Measurements from ENCODE around the gene CCDC27. TPM values are rescaled to one million over a fixed set of nuclear protein-coding genes. Genes with fewer than 3 reads are reported as not detected.

The CCDC27 gene
- total and polyA plus RNA-seq, 2 of the 8 experiments (the other 6 are each of a cell fraction or from before 2014, with no cell fraction given), result 0.15 TPM; not detected in 1

GRCh38 chr1:3729594-3730542, 22.4 kb upstream of the CCDC27 start:
- no peaks in the 10 kb centered on the region for H3K79me1 ChIP-seq (ENCODE audit: low read depth, low read length)
- H2BK5ac ChIP-seq (ENCODE audit: low read depth, low read length), result no peak overlapping the region
- H4K8ac ChIP-seq (ENCODE audit: extremely low read depth, insufficient read depth, low read length), result no peak overlapping the region
- H2BK12ac ChIP-seq (ENCODE audit: low read depth, low read length), result no peak overlapping the region
- no peak overlapping the region for H3K56ac ChIP-seq (replicated peaks; ENCODE audit: insufficient read length, low read depth, low read length)
- no peak overlapping the region for H4K5ac ChIP-seq (ENCODE audit: insufficient read length, low read depth, low read length)
- H3K9me3 ChIP-seq (ENCODE audit: insufficient read depth in 2 of 2, low read depth in 1 of 2, low read length in 1 of 2), result no peaks in the 10 kb centered on the region
- WGBS, 2 experiments (ENCODE audit: extremely low coverage in 1 of 2, insufficient coverage in 1 of 2, insufficient read length in 1 of 2, insufficient replicate concordance in 2 of 2, low coverage in 1 of 2, low lambda C conversion rate in 2 of 2, missing lambda C conversion rate in 1 of 2), result 85% methylated on average over 27 of the region's 32 CpGs; no CpG with 5 or more reads in 1 of the 2 experiments
- H2AK5ac ChIP-seq (ENCODE audit: low read depth, low read length), result no peak overlapping the region
- no peak overlapping the region; the same call in 1 of the 2 replicates for H3K18ac ChIP-seq (ENCODE audit: extremely low read depth, low read length)
- no peak overlapping the region for H3K9ac ChIP-seq (replicated peaks in 1 of 4; ENCODE audit: extremely low read depth in 1 of 4, low read depth in 3 of 4, low read length in 3 of 4)
- peaks cover 0 to 19% (median 13%) of the 10 kb centered on the region in 4 experiments; a peak in 5 of 7 replicates for H3K4me1 ChIP-seq (replicated peaks in 1 of 4; ENCODE audit: control insufficient read depth in 3 of 4, insufficient read depth in 4 of 4, low read length in 3 of 4)
- no peak overlapping the region for H2BK120ac ChIP-seq (replicated peaks; ENCODE audit: low read depth, low read length)
- H3K36me3 ChIP-seq (ENCODE audit: control insufficient read depth in 2 of 4, insufficient read depth in 4 of 4, low read length in 3 of 4), result no peaks in the 10 kb centered on the region
- FAIRE-seq (no peak), DNase-seq (ENCODE audit: low read depth in 1 of 2, low spot score in 2 of 2) (no peak)
- H4K20me1 ChIP-seq (replicated peaks in 1 of 2; ENCODE audit: control insufficient read depth in 1 of 2, insufficient read depth in 2 of 2, low read length in 2 of 2), result peaks cover 0 to 7% of the 10 kb centered on the region in 2 experiments
- no peak overlapping the region for H3K23ac ChIP-seq (ENCODE audit: insufficient read length)
- H3K4ac ChIP-seq (replicated peaks; ENCODE audit: insufficient read length, low read depth, low read length), result no peak overlapping the region
- H3K4me2 ChIP-seq (ENCODE audit: insufficient read depth in 1 of 2, low read depth in 2 of 2, low read length in 2 of 2), result no peak overlapping the region
- POLR2A ChIA-PET (ENCODE audit: partially characterized antibody), result no interaction called here
- H3K23me2 ChIP-seq (ENCODE audit: low read depth, low read length), result peaks cover 15% of the 10 kb centered on the region; the same call in 1 of the 2 replicates
- no peaks in the 10 kb centered on the region for H3K79me2 ChIP-seq (ENCODE audit: control insufficient read depth in 1 of 2, insufficient read depth in 2 of 2, low read length in 2 of 2)
- no peaks in the 10 kb centered on the region; a peak in 3 of 7 replicates for H3K27me3 ChIP-seq (replicated peaks in 1 of 4; ENCODE audit: control insufficient read depth in 3 of 4, extremely low read depth in 1 of 4, insufficient read depth in 3 of 4, low read length in 3 of 4)
- no peak overlapping the region for H2BK20ac ChIP-seq (ENCODE audit: low read length)
- H2AFZ ChIP-seq (ENCODE audit: low read length), result no peak overlapping the region
- H3K27ac ChIP-seq (ENCODE audit: low read depth, low read length), result no peak overlapping the region
- H2BK15ac ChIP-seq (ENCODE audit: low read length), result no peak overlapping the region
- H4K91ac ChIP-seq (replicated peaks; ENCODE audit: insufficient read length, low read length), result no peak overlapping the region
- no peak overlapping the region for H3K4me3 ChIP-seq (ENCODE audit: extremely low read depth in 1 of 4, insufficient read depth in 2 of 4, low read depth in 3 of 4, low read length in 4 of 4)
- CTCF ChIA-PET (ENCODE audit: partially characterized antibody), result interaction anchor here (1.4 to 2.2 kb wide), 4 partner anchors 8 to 34 kb away, joined by 3 to 8 read pairs (median 5); no protein-coding TSS in a partner anchor
- H3K14ac ChIP-seq (ENCODE audit: insufficient read length), result no peak overlapping the region
- no peak for TF ChIP-seq POU5F1 (IDR thresholded peaks at IDR 0.05; ENCODE audit: low read depth, low read length)
- no peak for TF ChIP-seq CEBPB (IDR thresholded peaks at IDR 0.05; ENCODE audit: low read depth, low read length)
- no peak for TF ChIP-seq GABPA (IDR thresholded peaks at IDR 0.05; ENCODE audit: borderline replicate concordance, insufficient read depth, low read length)
- TF ChIP-seq SP1 (IDR thresholded peaks at IDR 0.05; ENCODE audit: low read depth, low read length), result no peak
- TF ChIP-seq MAFK (IDR thresholded peaks at IDR 0.05; ENCODE audit: low read depth, low read length), result no peak
- no peak for TF ChIP-seq RAD21 (IDR thresholded peaks at IDR 0.05 in 1 of 2, conservative IDR thresholded peaks at IDR 0.05 in 1 of 2; ENCODE audit: low read depth in 2 of 2, low read length in 2 of 2)
- TF ChIP-seq RXRA (IDR thresholded peaks at IDR 0.05; ENCODE audit: insufficient read depth, low read depth, low read length), result no peak
- TF ChIP-seq SIX5 (IDR thresholded peaks at IDR 0.05; ENCODE audit: low read depth, low read length), result no peak
- no peak for TF ChIP-seq TAF1 (IDR thresholded peaks at IDR 0.05; ENCODE audit: low read depth, low read length)
- TF ChIP-seq TCF12 (IDR thresholded peaks at IDR 0.05; ENCODE audit: low read depth, low read length), result no peak
- no peak for TF ChIP-seq TAF7 (optimal IDR thresholded peaks at IDR 0.05; ENCODE audit: borderline replicate concordance, low read depth, low read length)
- TF ChIP-seq KDM1A (IDR thresholded peaks at IDR 0.05; ENCODE audit: borderline replicate concordance, low read length), result no peak

Data from H1 (cell line).